ENCODE measurements around the gene MYLK.

MYLK gene

GRCh38 chr3:123660141-123660675 lies 223.9 kb downstream of the MYLK start:
- DNase-seq: no peak

- no peak for DNase-seq
Observed at GRCh38 chr3:123658852-123659206, 225.3 kb downstream of the MYLK start.

DNA sequence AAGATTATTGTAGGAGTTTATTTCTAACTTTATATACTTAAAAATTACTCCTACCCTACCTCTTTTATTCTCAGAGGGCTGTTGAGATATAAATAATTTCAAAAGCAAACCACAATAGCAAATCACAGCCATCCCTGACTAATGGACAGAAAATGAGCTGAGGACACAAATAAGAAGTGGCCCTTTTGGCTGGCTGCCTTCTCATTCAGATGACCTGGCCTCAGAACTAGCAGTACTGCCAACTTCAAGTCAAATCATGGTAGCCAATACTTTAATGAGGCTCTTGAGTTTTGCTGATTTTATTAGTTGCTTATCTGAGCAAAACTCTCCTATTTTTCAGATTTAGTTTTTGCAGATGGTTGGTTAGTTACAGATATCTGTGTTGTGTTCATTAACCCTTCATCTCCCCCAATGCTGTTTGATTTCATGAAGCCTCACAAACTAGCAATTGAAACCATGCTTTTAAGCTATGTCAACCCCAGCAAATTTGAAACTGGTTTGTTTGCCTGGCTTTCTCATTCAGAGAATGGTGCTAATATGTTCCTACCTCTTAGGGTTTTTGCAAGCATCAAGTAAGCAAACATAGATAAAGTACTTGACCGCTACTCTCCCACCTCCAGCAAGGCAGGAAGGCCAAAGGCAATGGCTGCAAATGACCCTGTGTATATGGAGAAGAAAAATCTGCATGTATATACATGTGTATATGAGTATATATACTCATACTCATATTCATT lies 225.8 kb downstream of the MYLK start:
- DNase-seq: no peak

DNA sequence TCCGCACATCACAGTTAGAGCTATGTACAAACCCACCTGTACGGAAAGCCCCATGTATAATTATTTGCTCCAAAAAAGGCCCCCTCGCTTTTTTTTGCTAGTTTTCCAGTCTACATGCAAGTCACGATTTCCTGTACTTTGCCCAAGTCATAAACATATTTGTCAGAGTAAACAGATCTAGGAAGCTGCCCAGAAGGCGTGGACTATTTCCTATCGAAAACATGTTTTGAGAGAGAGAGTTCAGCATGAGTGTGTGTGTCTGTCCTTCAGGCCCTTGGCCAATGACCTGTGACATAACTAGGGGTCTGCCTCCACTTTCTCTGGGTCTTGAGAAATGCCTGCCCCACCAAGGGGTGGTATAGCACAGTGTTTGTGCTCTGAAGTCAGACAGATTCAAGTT lies 226.6 kb downstream of the MYLK start:
- no peak for DNase-seq

DNA sequence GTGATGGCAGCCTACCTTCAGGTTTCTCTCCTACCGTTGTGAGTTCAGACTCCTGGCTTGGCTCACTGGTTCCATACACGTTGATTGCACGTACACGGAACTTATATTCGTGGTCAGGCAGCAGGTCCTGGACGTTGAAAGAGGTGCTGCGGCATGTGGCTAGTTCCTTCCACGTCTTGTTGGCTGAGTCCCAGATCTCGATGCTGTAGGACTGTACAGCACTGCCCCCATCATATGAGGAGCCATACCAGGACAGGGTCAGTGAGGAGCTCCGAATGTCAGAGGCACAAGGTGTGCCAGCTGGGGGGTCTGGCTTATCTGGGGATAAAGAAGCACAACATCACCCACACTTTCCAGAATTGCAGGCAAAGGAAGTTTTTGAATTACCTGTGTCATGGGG lies 227.0 kb downstream of the MYLK start:
- DNase-seq: no peak

GRCh38 chr3:123656691-123657090 lies 227.4 kb downstream of the MYLK start:
- no peak for DNase-seq

- DNase-seq: no peak
Observed at GRCh38 chr3:123656274-123656673, 227.9 kb downstream of the MYLK start.

DNA sequence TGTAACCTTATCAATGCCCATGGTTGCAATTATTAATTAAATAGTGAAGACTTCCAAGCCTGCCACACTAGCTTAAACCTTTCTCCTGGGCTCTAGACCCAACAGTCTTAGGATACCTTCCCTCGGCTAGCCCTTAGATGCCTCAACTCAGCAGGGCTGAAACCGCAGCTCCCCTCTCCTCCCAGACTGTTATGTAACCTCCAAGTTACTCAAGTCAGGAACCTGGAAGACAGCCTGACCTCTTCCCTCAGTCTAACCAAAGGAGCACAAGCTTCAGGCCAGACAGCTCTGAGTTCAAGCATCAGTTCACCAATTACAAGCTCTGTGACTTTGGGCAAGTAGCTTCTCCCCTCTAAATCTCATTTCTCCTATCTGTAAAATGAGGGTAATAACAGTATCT lies 228.7 kb downstream of the MYLK start:
- no peak for DNase-seq

DNA sequence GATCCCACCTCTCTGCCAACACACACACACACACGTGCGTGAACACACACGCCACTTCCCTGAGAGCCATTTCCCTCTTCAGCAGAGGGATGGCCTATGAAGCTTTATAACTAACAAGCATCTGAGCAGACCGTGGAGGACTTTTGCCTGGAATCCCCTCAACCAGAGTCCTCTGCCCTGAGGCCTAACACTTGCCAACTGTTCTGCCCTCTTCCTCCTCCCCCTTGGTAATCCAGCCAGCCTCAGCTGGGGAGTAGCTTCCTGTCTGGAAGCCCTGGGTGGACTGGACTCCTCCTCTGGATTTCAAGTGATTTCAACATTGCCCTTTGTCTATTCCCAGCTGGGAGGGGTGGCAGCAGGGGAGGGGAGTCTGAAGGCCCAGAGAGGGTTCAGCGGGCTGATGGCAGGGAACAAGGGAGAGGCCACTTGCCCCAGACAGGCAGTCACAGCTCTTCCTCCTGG lies 230.9 kb downstream of the MYLK start:
- no peak for DNase-seq

GRCh38 chr3:123652342-123652984 lies 231.7 kb downstream of the MYLK start:
- peak; percentile 33 for DNase-seq

DNA sequence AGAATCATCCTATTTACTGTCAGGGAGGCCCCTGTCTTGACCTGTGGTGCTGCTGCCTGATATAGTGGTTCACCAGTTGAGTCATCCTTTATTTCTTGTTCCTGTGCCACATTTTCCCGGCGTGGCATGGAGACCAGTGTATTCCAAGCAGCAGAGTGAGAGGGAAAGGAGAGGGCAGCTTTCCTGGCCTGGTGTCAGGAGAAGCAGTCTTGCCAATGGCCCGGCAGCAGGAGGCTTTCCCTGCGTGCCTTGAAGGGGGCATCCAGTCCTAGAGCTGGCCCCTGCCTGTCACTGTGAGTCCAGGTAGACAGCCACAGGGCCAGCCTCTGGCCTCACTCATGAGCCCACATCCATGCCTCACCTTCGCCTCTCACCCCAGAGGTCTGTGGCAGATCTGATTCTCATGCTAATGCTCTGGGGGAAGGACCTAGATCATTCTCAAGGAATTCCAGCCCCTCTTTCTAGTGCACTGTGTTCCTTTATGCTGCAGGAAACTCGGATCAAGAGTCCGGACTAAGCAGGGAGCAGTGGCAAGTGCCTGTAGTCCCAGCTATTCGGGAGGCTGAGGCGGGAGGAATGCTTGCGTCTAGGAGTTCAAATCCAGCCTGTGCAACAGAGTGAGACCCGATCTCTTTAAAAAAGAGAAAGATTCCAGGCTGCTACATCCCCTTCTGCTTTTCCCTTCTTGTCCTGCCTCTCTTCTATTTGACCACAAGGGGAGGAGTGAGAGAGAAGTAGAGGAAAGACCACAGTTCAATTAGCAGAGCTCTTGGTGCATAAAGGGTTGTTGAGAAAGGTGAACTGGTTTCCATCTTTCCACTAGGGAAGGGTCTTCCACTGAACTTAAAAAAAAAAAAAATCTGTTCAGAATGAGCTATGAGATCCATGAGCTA lies 232.4 kb downstream of the MYLK start:
- DNase-seq: no peak

DNA sequence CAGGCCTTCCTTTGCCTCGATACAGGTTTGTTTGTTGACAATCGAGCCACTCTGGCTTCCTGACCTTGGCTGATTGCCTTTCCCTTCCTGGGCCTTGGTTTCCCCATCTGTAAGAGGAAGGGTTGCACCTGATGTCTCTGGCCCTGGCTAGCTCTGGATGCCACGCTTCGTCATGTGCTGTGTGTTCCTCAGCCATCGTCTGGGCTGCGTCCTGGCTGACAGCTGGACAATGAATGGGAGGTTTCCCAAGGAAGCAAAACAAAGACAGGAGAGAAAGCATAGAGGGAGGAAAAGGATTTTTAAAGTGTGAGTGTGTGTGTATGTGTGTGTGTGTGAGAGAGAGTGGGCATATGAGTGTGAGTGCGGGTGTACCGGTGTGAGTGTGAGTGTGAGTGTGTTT lies 234.0 kb downstream of the MYLK start:
- no peak for DNase-seq

- DNase-seq: no peak
Observed at GRCh38 chr3:123648696-123649405, 235.3 kb downstream of the MYLK start.

DNA sequence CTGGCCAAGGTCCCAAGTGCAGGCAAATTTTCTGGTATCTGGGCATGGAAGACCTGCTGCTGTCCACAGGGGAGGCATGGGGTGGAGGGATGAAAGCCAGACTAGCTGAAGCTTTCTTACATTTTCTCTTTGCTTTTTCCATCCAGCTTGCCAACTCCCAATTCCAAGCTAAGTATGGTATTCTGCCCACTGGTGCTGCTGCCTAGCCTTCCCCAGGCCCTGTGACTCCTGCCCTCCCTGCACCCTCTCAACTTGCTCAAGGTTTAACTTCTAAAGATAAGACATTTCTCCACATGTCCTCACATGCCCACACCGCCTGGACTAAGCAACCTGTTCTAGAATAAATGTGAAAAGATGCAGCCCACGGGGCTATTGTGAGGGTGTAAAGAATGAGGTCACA lies 239.8 kb downstream of the MYLK start:
- no peak for DNase-seq

DNA sequence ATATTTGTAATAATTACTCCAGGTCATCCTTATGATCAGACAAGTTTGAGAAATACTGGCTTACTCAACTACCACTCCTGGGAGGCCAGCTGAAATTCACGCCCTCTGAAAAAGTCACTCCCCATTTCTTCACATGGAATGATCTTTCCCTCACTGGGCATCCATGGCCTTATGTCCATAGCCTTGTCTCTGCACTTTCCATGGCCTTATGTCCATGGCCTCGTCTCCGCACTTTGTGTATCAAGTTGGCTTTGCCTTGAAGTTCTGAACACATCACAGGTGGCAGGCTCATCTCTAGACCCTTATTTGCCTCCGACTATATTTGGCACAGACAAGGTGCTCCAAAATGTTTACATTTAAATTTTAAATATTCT lies 241.2 kb downstream of the MYLK start:
- no peak for DNase-seq

DNA sequence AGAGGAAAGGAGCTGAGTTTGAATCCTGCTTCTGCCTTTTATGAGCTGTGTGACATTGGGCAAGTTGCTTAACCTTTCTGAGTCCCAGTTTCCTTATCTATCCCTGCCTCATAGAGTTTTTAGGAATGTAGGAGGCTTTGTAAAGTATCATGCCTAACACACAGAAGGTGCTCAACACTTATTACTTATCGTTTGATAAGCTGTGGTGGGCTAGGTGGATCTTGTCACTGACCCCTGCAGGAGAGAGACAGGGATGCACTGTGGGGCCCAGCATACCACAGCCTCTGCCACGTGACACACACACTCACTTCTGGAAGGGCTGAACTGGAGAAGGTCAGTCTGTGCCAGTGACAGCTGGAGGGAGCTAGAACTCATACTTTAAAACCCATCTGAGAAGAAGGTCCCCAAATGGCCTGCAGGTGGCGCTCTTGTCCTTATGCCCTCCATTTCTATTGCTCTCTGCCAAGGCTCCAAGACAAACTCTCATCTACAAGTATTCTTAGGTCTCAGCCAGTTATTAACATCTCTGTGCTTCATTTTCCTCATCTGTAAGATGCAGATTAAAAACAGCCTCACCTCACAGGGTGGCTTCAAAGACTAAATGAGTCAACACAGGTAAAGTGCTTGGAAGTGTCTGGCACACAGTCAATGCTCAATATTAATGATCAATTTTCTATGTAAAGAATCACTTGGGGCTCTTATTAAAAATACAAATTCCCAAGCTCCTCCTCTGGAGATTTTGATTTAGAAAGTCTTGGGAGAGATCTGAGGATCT lies 241.8 kb downstream of the MYLK start:
- peak; percentile 79 for DNase-seq

- DNase-seq: no peak
Observed at GRCh38 chr3:123641505-123641904, 242.6 kb downstream of the MYLK start.

- no peak for DNase-seq
Observed at GRCh38 chr3:123640740-123641462, 243.2 kb downstream of the MYLK start.

- no peak for DNase-seq
Observed at GRCh38 chr3:123640311-123640710, 243.8 kb downstream of the MYLK start.

- no peak for DNase-seq
Observed at GRCh38 chr3:123638936-123639689, 245.0 kb downstream of the MYLK start.

GRCh38 chr3:123637841-123638240 lies 246.3 kb downstream of the MYLK start:
- no peak for DNase-seq
